ENCODE data around the gene VPS4B. TPM values are rescaled to one million over a fixed set of nuclear protein-coding genes. Genes with fewer than 3 reads are reported as not detected.

VPS4B gene
- polyA plus RNA-seq, 1 donor from 2014 or later, result 30.5 TPM

GRCh38 chr18:63346480-63347183 lies 75.6 kb downstream of the VPS4B start:
- Histone ChIP-seq H3F3A (ENCODE audit: insufficient read depth, low read length, poor library complexity, severe bottlenecking) (no peaks in the 10 kb centered on the region), H4K20me1 (ENCODE audit: insufficient read depth) (no peaks in the 10 kb centered on the region), H3K9ac (ENCODE audit: low read length) (no peak overlapping the region), H3K79me2 (replicated peaks; ENCODE audit: insufficient read depth, low read length) (no peaks in the 10 kb centered on the region), H3K9me2 (ENCODE audit: insufficient read depth, low read length) (no peaks in the 10 kb centered on the region), H3K27ac (ENCODE audit: low read length) (no peak overlapping the region), H3K4me3 (ENCODE audit: low read length) (no peak overlapping the region), H2AFZ (ENCODE audit: low read depth, low read length) (no peak overlapping the region), H3K27me3 (ENCODE audit: insufficient read depth, low read depth, low read length) (no peaks in the 10 kb centered on the region), H3K4me2 (ENCODE audit: low read length) (no peak overlapping the region), H3K36me3 (ENCODE audit: insufficient read depth, low read length) (peaks cover 14% of the 10 kb centered on the region), H3K9me3 (ENCODE audit: low read length) (no peaks in the 10 kb centered on the region)
- TF ChIP-seq EZH2 (IDR thresholded peaks at IDR 0.05; ENCODE audit: borderline replicate concordance, insufficient read depth, low read length, poor library complexity, severe bottlenecking), result no peak

- Histone ChIP-seq H3K27me3 (ENCODE audit: insufficient read depth, low read depth, low read length) (no peaks in the 10 kb centered on the region), H3K9ac (ENCODE audit: low read length) (no peak overlapping the region), H3K27ac (ENCODE audit: low read length) (no peak overlapping the region), H3K4me3 (ENCODE audit: low read length) (no peak overlapping the region), H3K9me3 (ENCODE audit: low read length) (no peaks in the 10 kb centered on the region), H3F3A (ENCODE audit: insufficient read depth, low read length, poor library complexity, severe bottlenecking) (no peaks in the 10 kb centered on the region), H3K4me2 (ENCODE audit: low read length) (no peak overlapping the region), H3K36me3 (ENCODE audit: insufficient read depth, low read length) (peaks cover 12% of the 10 kb centered on the region), H3K9me2 (ENCODE audit: insufficient read depth, low read length) (no peaks in the 10 kb centered on the region), H3K79me2 (replicated peaks; ENCODE audit: insufficient read depth, low read length) (no peaks in the 10 kb centered on the region), H4K20me1 (ENCODE audit: insufficient read depth) (no peaks in the 10 kb centered on the region), H2AFZ (ENCODE audit: low read depth, low read length) (no peak overlapping the region)
- TF ChIP-seq RAD21 (conservative IDR thresholded peaks at IDR 0.05) (no peak), EP300 (conservative IDR thresholded peaks at IDR 0.05; ENCODE audit: poor library complexity, severe bottlenecking) (no peak), REST (IDR thresholded peaks at IDR 0.05; ENCODE audit: borderline replicate concordance) (no peak), EZH2 (IDR thresholded peaks at IDR 0.05; ENCODE audit: borderline replicate concordance, insufficient read depth, low read length, poor library complexity, severe bottlenecking) (no peak), TAF1 (IDR thresholded peaks at IDR 0.05; ENCODE audit: low read depth) (no peak), POLR2AphosphoS5 (IDR thresholded peaks at IDR 0.05) (no peak), MXI1 (conservative IDR thresholded peaks at IDR 0.05; ENCODE audit: poor library complexity, severe bottlenecking) (no peak), SMC3 (conservative IDR thresholded peaks at IDR 0.05; ENCODE audit: poor library complexity) (no peak)
- TF ChIP-seq, protein P1, sequence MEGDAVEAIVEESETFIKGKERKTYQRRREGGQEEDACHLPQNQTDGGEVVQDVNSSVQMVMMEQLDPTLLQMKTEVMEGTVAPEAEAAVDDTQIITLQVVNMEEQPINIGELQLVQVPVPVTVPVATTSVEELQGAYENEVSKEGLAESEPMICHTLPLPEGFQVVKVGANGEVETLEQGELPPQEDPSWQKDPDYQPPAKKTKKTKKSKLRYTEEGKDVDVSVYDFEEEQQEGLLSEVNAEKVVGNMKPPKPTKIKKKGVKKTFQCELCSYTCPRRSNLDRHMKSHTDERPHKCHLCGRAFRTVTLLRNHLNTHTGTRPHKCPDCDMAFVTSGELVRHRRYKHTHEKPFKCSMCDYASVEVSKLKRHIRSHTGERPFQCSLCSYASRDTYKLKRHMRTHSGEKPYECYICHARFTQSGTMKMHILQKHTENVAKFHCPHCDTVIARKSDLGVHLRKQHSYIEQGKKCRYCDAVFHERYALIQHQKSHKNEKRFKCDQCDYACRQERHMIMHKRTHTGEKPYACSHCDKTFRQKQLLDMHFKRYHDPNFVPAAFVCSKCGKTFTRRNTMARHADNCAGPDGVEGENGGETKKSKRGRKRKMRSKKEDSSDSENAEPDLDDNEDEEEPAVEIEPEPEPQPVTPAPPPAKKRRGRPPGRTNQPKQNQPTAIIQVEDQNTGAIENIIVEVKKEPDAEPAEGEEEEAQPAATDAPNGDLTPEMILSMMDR (IDR thresholded peaks at IDR 0.05; ENCODE audit: poor library complexity, severe bottlenecking), result no peak
Measured at GRCh38 chr18:63346031-63346430, 76.2 kb downstream of the VPS4B start.

All from neural cell (in vitro differentiated cells).